Fibroblast of pulmonary artery (primary cell): ENCODE results near the gene PRADC1.

Experiments
- DNase-seq: peaks from one replicate; pipeline ENCODE4 v3.0.0-alpha.2; 2010; ENCODE audit warnings: low read depth
- H3K4me3 ChIP-seq: replicated peaks from 2 replicates; pipeline ENCODE4 v1.5.1; 2011; ENCODE audit warnings: low read depth, mild to moderate bottlenecking, control low read depth, low read length, moderate library complexity
- TF ChIP-seq, protein P1 (sequence below): IDR thresholded peaks from 2 replicates; pipeline ENCODE4 v1.5.1; 2011; ENCODE audit warnings: mild to moderate bottlenecking, control low read depth, low read length, inconsistent platforms; ENCODE audit errors: missing control alignments

Gene PRADC1

DNA sequence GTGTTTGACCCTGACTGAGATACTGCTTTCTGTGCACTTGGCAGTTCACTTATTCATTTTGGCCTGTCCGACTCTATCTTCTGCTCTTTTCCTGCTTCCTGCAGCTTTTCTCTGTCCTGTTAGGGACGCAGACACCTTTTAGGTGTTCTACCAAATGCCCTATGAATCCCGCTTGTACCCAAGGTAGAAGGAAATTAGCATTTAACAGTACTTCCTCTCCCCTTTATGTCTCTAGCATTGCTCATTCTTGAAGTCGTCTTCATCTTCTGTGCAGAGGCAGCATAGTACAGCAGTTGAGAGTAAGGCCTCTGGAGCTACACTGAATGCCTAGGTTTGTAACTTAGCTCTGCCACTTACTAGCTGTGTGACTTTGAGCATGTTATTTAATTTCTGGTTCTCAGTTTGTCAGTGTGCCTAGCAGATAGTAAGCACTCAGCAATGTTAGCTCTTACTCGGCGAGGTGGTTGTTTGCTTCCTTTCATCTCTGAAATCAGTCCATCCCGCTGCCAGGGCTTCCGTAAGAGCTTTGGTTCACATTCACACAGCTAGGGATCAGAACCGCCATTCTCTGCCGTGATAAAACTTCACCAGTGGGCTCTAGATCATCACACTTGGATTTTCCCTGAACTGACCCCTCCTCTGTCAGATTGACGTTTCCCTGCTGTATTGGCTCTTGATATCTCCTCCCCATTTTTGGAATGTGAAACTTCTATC lies 2.4 kb upstream of the PRADC1 start:
- no peak for DNase-seq

DNA sequence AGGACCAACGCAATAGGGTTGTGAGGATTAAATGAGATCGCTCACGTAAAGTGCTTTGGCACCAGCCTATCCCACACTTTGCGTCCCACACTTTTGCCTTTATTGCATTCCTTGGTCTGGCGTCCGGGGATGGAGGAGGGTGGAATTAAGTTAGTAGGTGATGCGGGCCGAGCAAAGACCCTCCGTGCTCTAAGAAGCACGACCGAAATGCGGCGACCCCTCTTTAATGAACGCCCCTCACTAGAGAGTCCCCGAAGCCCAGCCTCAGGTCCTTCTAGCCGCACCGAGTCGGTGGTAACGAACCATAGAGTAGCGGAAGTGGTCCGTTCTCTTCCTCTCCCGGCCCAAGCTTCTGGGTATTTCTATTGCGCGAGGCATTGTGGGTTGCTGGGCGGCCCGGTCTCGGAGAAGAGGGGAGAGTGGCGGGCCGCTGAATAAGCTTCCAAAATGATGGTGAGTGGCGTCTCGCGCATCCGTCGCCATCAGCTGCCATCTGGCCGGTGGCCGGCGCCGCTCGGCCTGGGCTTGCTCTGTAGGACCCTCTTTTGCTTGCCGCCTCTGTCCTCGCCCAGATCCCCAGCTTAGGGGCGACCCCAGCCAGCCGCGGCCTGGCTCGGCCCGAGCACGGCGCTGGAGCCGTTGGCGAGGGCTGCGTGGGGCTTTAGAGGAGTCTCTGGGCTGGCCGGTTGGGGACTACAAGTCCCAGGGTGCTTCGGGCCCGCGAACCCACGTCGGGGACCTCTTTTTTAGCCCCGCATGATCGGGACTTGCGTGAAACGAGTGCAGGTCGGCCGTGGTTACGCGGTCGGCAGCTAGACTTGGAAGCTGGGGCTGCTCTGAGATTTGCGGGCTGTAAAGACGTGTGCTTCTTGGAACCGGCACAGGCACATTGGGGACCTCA lies 1.1 kb upstream of the PRADC1 start, which contains the start of gene CCT7:
TSS of gene CCT7 (plus strand) at position 377 of the 901 bp plus-strand sequence. CDS start at position 448, 71 bp downstream.
- TF ChIP-seq, protein P1, sequence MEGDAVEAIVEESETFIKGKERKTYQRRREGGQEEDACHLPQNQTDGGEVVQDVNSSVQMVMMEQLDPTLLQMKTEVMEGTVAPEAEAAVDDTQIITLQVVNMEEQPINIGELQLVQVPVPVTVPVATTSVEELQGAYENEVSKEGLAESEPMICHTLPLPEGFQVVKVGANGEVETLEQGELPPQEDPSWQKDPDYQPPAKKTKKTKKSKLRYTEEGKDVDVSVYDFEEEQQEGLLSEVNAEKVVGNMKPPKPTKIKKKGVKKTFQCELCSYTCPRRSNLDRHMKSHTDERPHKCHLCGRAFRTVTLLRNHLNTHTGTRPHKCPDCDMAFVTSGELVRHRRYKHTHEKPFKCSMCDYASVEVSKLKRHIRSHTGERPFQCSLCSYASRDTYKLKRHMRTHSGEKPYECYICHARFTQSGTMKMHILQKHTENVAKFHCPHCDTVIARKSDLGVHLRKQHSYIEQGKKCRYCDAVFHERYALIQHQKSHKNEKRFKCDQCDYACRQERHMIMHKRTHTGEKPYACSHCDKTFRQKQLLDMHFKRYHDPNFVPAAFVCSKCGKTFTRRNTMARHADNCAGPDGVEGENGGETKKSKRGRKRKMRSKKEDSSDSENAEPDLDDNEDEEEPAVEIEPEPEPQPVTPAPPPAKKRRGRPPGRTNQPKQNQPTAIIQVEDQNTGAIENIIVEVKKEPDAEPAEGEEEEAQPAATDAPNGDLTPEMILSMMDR, result no peak
- DNase-seq, result peak; percentile 94
- peak within 1 kb of the TSS; percentile 95 for H3K4me3 ChIP-seq

More for the DNA sequence above, 2.4 kb upstream of the PRADC1 start:
- TF ChIP-seq, protein P1, result no peak
- peak overlapping the region; percentile 95 for H3K4me3 ChIP-seq

DNA sequence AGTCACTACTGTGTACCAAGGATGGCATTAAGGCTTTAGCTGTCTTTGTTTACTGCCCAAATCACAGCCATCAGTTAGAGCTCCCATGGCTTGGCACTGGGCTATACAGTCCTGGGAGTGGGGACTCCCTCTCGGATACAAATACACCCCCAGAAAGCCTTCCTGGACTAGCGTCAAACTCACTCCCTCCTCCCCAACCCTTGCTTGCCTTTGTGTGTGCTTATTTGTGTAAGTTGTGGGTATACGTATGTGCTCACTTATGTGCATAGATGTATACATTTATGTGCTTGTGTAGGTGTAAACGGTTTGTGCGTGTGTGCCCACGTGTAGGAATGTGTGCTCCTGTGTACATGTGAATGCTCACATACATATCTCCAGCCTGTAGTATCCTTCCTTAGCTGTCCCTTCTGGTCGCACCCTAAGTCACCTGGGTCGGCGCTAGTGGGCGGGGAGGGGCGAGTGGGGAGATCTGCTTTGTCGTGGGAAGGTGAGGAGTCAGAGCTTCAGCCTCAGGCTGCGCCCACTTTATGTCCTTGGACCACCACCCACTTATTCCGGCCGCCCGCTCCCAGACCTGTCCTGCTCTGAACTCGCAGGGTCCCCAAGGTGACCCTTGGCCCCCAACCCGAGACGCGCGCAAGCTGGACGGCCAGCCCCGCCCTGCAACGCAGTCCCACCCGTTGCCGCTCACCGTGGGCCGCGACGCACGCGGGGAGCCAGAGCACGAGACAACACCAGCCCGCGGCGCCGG lies 461 bp downstream of the PRADC1 start:
- DNase-seq, result no peak
- H3K4me3 ChIP-seq, result peak overlapping the region; percentile 95
- TF ChIP-seq, protein P1, result no peak

DNA sequence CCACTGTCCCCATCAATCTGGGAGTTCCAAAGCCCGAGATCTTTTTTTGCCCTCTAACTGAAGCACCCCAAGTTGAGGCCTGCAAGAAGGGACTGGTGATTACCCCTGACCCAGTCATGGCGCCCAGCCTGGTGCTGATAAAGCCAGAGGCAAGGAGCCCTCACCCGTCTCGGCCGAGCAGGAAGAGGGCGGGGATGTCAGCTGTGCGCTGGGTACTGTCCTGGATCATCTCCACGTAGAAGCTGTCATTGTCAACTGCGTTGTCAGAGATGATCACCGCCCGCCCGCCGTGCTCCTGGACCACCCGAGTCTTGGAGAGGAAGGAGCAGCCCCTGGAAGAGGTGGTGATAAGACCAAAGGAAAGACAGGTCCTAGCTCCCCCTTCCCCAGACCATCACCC lies 4.4 kb downstream of the PRADC1 start:
- DNase-seq, result no peak

DNA sequence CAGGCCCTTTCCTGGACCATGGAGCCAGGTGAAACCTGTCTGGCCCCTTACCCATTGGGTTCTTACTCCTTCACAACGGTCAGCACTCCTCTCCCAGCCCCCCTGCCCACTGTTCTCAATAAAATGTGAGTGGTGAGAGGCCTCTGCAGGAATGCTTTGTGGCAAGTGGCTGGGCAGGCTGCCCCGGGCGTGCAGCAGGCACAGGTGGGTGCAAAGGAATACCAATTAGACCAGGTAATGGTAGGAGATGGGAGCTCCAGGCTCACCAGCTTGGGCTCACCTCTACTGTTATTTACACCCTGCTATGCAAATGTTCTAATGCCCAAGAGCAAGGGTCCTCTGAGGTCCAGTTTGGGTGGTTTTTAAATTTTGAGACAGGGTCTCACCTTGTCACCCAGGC lies 6.0 kb downstream of the PRADC1 start:
- DNase-seq, result no peak
- TF ChIP-seq, protein P1, result no peak

More for the DNA sequence above, 4.4 kb downstream of the PRADC1 start:
- H3K4me3 ChIP-seq, result no peak overlapping the region
- TF ChIP-seq, protein P1, result no peak

DNA sequence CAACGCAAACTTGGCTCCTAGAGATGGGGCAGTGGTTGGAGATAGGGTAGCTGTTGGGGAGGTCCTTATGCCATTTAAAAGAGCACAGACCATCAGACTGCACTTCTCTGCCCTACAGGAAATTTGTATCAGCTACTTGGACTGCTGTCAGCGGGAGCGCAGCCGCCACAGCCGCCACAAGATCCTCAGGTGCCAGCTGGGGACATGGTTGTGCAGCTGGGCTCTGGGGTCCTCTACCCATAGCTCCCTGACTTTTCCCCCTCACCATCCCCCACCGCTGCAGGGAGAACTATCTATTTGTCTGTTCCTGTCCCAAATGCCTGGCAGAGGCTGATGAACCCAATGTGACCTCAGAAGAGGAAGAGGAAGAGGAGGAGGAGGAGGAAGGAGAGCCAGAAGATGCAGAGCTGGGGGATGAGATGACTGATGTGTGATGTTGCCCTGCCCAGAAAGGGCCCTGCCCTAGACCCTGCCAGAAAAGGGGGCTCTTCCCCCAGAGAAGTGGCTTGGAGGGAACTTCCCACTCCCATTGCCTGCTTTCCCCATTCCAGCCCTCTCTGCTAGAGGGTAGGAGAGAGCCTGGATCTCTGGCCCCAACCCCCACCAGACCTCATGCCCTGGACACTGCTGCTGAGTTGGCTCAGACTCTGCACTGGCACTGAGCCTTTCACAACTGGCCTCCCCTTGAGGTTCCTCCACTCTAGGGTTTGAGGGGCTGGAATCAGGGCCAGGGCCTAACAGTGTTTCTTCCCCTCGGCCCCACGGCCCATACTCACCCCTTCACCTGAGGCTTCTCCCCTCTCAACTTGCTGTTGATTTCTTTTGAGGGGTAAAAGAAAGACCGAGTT lies 7.3 kb downstream of the PRADC1 start:
- TF ChIP-seq, protein P1, result no peak
- DNase-seq, result no peak
- no peak overlapping the region for H3K4me3 ChIP-seq

More for the DNA sequence above, 6.0 kb downstream of the PRADC1 start:
- no peak overlapping the region for H3K4me3 ChIP-seq
